ENCODE measurements around the gene FRMD1.
"Not testable (repeated sequence)": the region's sequence is repeated elsewhere in the genome, so short reads cannot be mapped to it uniquely, and the experiment has no call there.

The FRMD1 gene

DNA sequence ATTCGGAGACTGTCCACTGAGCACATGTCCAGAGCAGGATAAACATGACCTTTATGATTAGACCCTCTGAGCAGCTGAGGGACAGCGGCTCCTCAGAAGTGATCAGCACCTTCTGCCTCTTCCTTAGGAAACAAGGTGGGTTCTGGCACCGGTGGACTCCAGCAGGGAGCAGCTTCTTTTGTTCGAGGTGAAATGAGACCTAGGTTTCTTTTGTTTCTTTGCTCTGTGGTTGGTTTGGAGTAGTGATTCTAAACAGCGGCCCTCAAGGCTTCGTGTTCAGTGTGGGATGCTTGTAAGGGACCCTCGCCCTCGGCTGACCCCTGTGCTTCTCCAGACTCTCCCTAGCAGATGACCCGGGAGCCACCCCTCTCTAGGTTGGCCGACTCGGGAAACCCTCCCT, 14.6 kb upstream of the FRMD1 start:
- DNase-seq, result no peak

DNA sequence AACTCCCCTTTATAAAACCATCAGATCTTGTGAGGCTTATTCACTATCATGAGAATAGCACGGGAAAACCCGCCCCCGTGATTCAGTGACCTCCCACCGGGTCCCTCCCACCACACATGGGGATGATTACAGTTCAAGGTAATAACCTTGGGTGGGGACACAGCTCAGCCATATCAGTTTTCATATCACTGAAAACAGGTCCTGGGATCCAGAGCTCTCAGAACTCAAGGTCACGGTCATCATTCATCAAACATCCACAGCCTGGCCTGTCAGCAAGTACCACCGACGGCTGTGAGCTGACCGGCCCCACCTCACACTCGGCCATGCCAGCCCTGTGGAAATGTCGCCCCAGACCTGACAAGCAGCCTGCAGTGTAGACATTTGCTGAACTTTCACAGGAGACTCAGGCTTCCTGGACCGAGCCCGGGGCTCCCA, 14.1 kb upstream of the FRMD1 start:
- no peak for DNase-seq

DNA sequence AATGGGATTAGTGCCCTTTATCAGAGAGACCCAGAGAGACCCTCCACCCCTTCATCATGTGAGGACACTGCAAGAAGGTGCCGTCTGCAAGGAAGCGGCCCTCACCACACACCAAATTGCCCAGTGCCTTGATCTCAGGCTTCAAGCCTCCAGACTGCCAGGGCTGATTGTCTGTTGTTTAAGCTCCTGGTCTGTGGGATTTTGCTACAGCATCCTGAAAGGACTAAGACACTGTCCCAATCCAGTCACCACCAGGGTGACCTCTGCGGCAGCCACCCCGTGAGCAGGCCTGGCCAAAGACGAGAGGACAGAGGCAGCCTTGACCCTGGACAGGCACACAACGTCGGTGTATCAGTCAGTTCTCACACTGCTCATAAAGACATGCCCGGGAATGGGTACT, 13.5 kb upstream of the FRMD1 start:
- DNase-seq, result no peak

DNA sequence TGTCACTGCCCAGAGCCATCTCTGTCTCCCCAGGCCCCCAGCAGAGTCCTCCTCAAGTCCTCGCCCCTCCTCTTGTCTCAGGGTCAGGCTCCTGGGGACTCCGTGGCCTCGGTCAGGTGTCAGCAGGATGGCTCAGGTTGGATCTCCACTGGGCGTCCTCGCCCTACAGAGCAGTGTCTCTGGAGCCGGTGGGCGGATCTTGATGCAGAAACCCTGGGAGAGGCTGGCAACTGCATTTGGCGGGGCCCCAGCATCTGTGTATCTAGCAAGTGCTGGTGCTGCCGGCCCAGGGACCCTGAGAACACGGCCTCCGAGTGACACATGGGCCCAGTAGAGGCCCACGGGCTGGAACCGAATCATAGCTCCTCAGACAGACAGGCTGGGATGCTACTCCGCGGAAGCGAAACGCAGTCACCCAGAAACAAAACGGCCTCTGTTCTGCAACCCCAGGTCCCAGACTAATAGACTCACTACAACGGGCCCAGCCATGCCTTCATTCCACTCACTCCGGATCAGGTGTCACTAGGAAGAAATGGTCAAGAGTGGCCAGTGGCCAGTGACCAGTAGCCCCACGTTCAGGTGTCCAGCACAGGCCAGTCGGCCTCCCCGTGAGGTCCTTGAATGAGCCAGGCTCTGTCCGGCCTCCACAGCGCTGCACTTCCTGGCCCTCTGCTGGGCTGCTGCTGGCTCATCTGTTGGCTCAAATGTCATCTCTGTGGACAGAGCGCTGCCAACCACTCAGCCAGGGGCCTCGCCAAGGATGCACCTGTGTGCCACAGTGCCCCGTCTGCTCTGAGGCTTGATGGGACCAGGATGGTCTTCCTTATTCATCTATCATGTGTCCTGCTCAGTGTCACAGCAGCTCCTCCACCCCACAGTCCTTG, 12.6 kb upstream of the FRMD1 start:
- DNase-seq, result no peak

DNA sequence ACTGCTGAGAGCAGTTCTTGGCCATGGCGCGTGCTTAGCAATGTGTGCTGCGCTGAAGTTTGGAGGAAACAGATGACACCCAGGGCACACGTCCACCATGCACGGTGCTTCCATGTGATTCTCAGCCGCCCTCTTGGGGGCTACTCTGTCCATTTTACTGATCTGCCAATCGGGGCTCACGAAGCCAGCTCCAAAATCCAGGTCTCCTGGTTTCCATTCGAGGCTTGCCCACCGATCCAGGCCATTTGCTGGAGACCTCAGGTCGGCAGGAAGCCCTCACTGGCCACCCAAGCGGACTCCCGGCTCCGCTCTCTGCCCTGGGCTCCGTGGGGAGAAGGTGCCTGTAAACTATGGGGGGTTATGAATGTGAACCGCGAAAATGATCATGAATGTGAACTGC, 11.7 kb upstream of the FRMD1 start:
- DNase-seq, result no peak

DNA sequence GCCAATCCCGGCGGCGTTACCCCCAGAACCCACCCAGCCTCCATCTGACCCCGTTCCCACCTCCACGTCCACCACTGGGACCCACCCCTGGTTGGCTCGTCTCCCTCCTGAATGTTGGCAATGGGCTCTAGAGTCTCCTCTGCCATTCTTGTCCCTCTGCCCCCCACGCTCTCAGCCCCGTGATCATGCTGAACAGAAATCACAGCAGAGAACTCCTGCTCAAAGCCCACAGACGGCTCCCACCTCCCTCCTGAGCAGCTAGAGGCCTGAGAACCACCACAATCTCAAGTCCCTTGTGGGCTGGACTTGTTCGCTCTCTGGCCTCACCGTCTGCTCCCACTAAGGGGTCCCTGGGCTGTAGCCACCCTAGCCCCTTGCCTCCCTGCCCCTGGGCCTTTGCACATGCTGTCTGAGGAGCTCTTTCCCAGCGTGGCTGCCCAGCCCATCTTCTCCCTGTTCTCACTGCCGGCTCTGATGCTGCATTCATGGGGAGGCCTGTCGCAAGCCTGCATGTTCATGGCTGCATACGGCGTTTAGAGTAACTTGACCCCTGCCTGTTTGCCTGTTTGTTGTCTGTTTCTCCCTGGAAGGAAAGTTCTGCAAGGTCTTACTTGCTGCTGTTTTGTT, 11.2 kb upstream of the FRMD1 start:
- DNase-seq, result no peak

DNA sequence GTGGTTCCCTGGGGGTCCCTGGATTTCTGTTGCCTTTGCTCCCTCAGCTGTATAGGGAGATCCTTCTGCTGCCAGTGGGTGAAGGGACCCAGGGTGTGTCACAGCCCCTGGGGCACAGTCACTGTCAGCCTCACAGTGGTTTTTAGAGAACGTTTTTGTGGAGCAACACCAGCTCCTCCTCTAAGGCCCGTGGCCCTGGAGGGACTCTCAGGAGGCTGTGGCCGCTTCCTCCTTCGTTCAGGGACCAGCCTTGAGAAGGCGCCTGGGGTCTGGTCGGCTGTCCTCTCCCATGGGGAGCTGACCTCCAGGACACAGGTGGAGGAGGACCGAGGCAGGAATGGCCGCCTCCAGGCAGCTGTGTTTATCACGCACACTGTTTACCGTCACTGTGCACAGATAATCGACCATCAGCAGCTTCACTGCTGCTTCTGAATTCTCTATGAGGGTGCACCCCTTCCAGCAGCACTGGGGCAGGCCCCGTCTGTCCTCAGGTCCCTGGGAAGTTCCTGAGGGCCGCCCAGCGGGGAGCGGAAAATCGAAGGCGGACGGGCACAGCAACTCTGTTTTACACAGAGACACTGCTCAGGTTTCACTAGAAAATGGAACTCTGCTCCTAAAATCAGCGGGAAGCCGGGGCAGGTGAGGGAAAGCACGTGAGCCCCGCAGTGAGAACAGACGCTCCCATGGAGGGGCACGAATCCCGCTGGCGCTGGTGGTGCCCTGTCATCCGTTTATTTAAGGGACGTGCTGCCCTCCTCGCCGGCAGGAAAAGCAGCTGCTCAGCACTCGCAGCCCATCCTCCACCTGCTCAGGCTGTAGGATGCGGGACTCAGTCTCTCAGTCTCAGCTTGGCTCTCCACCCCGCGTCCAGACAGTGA, 10.4 kb upstream of the FRMD1 start:
- no peak for DNase-seq

DNA sequence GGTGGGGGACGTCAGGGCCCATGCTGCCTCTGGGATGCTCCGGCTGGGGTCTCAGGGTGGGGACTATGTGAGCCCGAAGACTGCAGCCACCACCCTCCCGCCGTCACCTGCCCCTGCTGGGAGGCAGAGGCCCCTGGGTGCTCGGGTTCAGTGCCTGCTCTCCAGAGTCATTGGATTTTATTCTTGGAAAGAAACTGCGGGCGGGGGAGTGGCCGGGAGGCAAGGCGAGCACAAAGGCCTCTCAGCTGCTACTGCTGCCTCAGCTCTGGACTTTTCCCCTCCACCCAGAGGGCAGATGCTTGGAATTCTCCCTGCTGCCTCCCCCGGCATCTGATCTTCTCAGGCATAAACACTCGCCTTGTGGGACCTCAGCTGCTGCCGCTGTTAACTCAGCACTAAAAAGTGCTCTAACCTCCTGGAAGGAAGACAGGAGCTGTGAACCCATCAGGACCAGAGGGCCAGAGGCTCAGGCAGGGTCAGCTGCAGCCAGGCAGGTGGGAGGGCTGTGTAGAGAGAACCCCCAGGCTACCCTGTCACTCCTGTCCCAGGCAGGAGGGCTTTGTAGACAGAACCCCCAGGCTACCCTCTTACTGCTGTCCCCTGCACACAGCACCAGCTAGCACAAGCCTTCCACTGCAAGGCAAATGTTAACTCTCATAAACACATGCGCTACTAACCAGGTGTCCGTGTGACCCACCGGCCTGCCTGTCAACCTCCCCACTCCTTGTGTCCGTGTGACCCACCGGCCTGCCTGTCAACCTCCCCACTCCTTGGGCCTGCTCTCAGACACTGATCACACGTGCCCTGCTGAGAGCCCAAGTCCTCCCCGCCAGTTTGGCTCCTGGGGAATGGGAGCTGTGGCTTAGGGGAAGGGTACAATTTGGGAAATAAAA, 9.4 kb upstream of the FRMD1 start:
- DNase-seq, result no peak

DNA sequence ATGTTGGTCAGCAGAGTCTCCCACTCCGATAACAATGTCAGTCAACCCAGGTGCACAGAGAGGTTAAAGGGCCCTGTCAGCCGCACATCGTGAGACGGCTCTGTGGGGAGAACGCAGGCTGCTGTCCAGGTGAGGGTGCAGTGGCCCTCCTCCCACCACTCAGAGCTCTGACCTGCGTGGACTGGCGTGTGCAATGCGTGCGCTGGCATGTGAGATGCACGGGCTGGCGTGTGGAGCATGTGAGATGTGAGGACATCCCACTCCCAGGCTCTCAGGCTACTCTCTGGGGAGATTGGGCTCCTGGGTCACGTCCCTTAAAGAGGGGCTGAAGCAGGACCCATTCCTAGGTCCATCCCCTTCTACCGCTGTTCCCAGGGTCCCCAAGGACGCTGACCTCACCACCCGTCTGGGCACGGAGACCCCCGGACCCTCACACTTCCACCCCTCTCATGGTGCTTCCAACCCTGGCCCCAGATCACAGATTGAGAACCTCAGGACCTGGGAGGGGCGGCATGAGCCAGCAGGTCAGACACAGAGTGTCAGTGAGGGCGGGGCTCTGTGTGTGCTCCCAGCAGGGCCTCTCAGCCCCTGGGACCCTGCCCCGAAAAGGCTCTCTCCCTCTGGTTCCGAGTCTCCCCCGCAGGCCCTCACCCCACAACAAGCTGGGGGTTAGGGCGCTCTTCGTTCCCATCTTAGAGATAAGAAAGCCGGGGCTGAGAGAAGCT, 8.6 kb upstream of the FRMD1 start:
- DNase-seq, result no peak

DNA sequence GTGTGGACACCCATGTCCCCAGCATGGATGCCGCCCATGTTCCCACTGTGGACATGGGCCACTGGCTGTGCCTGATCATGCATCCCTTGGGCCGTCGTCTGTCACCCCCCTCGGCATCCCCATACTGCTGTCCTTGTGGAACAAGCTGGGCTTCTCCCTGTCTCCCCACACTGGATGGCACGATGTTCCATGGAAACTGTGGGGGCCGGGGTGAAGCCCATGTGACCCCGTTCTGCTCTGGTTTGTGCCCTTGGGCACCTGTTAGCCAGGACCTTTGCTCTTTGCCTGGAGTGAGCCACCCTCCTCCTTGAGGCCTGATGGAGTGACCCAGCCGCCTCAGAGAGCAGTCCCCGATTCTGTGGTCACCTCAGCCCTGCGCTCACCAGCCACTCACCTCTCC, 7.6 kb upstream of the FRMD1 start:
- DNase-seq, result no peak

DNA sequence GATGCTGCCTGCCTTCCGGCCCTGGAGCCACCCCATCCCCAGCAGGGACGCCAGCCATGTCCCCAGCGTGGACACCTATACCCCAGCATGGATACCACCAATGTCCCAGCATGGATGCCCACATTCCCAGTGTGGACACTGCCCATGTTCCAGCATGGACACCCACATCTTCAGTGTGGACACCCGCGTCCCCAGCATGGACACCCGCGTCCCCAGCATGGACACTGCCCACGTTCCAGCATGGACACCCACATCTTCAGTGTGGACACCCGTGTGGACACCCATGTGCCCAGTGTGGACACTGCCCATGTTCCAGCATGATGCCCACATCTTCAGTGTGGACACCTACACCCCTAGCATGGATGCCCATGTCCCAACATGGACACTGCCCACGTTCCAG, 7.1 kb upstream of the FRMD1 start:
- no peak for DNase-seq

DNA sequence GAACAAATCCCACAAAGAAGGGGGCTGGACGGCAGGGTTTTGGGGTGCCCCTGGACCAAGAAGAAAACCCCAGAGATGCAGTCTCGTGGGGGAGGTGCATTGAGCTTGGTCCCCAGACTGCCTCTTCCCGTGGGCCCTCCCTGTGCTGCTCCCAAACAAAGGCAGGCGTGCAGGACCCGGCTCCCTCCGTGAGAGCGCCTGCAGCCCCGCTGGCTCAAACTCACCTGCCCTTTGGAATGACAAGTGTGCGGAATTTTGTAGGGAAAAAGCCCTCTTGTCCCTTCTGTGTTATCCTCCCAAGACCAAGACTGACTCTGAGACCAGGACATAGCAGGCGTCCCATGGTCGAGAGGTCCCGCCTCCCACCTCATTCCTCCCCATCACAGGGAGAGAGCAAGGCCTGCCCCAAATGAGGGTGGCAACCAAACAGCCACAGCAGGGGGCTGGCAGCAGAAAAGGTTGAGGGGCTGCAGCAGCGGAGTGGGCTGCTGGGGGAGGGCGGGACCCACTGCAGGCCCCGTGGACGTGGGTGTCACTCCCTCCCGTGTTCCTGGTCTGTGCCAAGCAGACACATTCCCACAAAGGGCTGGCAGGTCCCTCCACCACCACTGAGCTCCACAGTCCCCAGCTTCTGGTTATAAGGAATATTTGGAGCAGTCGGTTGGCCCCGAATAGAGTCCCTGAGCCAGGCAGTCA, 5.6 kb upstream of the FRMD1 start:
- DNase-seq, result no peak

DNA sequence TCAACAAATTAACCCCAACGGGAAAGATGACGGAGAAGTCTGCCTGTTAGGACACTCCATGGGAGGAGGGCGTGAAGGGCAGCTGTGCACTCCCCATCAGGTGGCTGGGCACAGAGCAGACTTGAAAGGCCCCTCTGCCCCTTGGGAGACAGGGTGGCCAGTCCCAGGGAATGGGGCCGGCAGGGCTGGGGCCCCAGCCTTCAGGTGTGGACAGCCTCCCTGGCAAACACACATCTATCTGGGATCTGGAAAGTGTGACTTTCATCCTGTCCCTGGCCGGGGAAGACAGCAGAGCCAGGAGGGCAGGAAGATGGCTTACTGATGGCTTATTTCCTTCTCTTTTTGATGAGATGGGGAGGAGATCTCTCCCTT, 4.5 kb upstream of the FRMD1 start:
- DNase-seq, result no peak

DNA sequence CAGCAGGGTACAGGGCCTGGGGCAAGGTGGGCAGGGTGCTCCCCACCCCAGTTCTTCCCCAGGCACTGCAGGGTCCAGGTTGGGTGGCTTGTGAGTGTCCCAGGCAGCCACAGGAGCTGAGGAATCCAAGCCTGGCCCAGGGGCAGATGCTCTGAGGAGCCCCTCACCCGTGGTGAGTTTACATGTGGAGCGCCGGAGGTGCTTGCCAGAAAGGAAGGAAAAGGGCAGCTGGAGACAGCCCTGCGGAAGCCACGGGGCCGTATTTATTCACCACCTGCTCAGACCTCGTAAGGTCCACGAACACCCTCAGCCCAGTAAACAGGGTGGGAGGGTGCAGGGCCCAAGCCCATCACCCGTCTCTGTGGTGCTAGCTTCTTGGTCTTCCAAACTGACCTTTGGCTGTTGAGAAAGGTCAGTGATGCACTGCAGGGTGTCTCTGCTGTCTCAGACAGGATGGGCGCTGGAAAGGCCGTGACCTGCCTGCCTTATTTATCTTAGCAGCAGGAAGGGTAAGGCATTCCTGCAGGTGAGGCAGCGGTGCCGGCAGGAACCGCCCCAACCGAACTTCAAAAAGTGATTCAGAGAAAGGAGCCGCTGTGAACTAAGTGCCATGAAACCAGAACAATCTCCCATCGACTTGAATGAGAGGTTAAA, 4.0 kb upstream of the FRMD1 start:
- no peak for DNase-seq

DNA sequence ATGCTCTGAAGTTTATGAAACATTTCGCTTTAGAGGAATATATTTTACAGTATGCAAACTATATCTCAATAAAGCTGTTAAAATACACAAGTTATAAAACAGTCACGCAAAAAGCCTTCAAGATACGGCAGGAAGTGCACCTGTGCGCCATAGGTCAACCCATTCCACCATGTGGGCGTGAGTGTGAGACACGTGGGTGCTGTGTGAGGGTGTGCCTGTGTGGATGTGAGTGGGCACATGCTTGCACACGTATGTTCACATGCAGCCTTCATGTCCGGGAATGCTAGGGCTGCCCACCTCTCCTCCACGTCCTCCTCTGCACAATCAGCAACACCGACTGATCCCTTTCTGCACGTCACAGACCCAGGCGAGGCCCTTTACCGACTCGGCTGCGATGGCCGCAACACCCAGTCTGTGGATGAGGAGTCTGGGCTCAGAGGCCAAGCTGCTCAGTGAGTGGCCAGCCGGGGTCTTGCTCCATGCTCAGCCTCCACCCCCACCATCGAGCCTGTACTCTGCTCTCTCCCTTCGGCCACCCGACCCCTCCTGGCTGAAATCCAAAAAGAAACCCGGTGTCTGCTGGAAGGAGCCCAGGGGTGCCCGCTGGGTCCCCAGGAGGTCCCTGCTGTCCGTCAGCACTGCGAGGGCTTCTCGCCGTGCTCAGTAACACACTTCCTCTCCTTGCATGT, 3.0 kb upstream of the FRMD1 start:
- no peak for DNase-seq

DNA sequence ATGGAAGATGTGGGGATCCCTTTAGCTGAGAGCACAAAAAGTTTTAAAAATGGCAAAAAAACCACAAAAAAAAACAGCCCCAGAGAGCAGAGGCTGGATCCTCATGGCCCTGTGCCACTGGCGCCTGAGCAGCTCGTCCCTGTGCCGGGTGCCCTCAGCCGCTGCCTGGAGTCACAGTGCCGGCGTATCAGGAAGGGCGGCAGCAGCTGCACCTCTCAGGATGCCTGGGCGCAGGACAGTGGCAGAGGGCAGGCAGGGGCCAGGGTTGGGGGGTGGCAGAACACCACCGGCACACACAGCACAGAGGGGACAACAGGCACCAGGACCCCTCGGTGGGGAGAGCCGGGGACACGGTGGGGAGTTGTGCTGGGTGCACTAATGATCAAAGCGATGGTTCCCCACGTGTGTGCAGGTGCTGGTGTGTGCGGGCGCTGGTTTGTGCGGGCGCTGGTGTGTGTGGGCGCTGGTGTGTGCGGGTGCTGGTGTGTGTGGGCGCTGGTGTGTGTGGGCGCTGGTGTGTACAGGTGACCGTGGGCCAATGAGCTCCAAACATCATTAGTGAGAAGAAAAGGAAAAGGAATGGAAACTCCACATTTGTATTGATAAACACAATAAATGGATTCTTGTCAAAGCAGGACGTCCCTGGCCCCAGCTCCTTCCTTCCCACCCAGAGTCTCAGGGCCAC, 1.5 kb upstream of the FRMD1 start:
- no peak for DNase-seq

DNA sequence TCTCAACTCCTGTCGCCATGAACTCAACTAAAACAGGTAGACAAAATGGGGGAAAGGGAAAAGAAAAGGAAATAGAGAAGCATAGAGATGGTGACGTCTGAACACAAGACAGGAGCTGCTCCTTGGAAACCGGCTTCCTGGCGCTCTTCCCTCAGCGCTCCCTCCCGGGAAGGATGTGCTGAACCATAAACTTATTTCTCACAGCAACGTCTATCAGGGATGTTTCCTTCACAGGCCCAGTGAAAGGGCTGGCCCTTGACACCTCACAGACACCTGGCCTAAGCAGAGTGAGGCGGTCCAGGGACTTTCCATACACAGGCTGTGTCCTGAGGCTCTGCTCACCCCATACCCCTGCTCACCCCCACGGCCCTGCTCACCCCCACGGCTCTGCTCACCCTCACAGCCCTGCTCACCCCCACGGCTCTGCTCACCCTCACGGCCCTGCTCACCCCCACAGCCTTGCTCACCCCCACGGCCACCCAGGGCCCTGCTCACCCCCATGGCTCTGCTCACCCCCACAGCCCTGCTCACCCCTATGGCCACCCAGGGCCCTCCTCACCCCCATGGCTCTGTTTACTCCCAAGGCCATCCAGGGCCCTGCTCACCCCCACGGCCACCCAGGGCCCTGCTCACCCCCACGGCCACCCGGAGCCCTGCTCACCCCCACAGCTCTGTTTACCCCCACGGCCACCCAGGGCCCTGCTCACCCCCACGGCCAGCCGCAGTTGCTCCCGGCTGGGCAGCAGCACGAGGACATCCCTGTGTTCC, 653 bp downstream of the FRMD1 start:
- no peak for DNase-seq

DNA sequence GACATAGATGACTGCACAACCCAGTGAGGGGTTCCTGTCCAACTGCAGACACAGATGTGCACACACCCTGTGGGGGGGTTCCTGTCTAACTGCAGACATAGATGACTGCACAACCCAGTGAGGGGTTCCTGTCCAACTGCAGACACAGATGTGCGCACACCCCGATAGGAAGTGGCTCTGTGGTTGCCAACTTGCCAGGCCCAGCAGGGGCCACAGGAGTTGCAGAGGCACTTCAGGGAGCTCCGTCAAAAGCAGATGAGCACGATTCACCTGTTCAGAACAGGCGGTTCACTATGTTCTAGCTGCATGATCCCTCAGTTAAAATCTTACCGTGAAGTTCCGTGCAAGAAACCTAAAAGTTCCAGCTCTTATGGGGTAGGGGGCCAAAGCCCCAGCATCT, 1.6 kb downstream of the FRMD1 start:
- not testable (repeated sequence) for DNase-seq

DNA sequence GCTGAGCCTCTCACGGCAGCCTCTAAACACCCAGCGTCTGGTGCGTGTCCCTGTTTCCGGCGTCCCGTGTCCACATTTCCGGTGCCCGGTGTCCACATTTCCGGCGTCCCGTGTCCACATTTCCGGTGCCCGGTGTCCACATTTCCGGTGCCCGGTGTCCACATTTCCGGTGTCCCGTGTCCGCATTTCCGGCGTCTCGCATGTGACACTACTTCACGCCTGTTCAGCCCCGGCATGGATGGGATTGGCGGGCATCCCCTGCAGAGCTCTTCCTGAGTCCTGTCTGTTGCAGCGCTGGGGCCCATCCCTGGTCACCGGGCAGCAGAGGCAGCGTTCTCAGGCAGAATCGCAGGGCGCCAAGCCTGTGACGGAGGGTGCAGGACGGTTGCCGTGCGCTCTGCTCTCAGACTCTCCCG, 3.2 kb downstream of the FRMD1 start:
- DNase-seq, result no peak

Data from NCI-H446 treated with DMSO at 0.1 percent for 48 hours (cell line).